ENCODE data around the gene TNRC18.
"Not testable (repeated sequence)": the region's sequence is repeated elsewhere in the genome, so short reads cannot be mapped to it uniquely, and the experiment has no call there.

Gene TNRC18, protein sequence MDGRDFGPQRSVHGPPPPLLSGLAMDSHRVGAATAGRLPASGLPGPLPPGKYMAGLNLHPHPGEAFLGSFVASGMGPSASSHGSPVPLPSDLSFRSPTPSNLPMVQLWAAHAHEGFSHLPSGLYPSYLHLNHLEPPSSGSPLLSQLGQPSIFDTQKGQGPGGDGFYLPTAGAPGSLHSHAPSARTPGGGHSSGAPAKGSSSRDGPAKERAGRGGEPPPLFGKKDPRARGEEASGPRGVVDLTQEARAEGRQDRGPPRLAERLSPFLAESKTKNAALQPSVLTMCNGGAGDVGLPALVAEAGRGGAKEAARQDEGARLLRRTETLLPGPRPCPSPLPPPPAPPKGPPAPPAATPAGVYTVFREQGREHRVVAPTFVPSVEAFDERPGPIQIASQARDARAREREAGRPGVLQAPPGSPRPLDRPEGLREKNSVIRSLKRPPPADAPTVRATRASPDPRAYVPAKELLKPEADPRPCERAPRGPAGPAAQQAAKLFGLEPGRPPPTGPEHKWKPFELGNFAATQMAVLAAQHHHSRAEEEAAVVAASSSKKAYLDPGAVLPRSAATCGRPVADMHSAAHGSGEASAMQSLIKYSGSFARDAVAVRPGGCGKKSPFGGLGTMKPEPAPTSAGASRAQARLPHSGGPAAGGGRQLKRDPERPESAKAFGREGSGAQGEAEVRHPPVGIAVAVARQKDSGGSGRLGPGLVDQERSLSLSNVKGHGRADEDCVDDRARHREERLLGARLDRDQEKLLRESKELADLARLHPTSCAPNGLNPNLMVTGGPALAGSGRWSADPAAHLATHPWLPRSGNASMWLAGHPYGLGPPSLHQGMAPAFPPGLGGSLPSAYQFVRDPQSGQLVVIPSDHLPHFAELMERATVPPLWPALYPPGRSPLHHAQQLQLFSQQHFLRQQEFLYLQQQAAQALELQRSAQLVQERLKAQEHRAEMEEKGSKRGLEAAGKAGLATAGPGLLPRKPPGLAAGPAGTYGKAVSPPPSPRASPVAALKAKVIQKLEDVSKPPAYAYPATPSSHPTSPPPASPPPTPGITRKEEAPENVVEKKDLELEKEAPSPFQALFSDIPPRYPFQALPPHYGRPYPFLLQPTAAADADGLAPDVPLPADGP (N-terminal part only)

DNA sequence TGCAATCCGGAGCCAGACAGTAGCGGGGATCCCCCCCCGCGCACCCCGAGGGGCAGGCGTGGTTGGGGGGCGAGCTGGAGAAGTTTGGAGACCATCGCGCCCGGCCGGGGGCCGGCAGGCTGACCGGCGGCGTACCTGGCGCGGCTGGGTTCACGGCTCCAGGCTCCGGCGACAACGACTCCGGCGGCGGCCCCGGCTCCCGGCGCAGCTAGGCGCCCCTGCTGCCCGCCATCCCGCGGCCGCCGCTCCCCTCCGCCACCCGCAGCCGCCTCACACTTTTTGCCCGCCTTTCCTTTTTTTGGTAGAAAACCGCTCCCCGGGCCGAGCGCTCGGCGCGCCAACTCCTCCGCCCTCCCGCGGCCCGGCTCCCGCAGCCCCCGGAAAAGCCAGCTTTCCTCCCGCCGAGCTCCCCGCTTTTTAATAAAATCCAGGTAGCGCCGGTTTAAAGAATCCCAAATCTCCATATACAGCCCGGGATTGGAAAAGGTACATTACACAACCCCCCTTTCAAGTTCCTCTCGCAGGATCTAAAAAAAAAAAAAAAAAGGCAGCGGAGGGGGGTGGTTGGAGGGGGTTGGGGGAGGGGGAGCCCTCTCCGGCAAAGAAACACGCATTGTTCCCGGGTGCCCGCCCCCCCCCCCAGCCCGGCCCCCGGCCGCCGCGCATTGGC is at the start of gene TNRC18:
TNRC18 (minus strand) TSS at position 529 of the 670 bp plus-strand sequence. CDS start 2,588 bp downstream, outside the sequence.
- no peak for DNase-seq

DNA sequence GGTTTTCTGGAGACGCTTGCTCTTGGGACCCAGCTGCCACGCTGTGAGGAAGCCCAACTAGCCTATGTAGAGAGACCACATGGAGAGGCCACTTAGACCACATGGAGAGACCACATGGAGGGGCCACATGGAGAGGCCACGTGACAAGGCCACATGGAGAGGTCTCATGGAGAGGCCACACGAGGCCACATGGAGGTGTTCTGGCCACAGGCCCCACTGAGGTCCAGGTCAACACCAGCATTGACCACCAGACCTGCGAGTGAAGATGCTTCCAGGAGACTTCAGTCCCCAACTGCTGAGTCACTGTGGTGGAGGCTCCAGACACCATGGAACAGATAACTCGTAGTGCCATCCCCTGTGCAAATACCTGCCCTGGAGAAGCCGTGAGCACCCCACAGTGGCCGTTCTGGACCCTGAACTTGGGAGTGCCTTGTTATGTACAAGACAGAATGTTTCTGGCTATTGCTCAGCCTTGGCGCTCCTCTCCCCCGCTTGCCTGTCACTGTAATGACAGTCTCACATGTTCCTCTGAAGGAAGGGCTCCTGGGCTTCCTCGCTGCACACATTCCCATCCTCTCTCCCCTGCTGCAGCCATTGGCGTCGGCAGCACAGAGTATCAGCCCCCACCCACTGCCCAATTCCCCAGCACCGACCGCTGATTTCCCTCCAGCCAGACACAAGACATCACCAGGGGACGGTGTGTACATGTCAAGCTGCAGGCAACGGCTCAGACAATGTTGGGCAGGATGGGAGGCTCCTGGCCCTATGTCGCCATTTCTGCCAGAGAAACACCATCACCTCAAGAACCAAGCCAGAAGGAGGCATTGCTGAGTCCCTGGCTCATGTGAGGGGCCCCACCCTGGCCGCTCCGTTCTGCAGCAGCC is 49.0 kb upstream of the TNRC18 start:
- no peak for DNase-seq

DNA sequence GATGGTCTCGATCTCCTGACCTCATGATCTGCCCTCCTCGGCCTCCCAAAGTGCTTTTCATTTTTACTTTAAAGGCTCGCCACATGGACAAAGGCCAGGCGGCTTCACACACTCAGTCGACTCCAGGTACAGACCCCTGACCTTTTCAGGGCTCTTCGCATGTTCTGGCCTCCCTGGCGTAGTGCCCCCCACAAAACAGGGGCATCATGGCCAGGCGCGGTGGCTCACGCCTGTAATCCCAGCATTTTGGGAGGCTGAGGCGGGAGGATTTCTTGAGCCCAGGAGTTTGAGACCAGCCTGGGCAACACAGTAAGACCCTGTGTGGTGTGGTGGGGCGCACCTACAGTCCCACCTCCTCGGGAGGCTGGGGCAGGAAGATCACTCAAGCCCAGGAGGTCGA is 48.0 kb upstream of the TNRC18 start:
- DNase-seq, result not testable (repeated sequence)

DNA sequence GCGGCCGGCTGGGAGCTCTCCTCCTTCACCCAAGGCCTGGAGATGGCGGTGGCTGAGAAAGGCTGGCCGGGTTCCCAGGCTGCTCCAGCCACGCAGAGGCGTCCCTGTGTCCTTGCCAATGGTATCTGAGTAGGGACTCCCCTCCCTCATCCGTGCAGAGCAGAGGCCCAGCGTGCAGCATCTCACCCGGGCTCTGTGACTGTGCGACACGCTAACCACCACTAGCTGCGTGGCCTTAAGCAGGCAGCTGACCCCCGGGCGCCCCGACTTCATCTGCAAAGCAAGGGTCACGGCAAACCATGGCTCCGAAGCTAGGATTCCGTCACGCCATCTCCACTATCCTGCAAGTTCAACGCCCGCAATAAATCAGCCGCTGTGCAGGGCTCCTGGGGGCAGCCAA is 47.2 kb upstream of the TNRC18 start:
- DNase-seq, result no peak

DNA sequence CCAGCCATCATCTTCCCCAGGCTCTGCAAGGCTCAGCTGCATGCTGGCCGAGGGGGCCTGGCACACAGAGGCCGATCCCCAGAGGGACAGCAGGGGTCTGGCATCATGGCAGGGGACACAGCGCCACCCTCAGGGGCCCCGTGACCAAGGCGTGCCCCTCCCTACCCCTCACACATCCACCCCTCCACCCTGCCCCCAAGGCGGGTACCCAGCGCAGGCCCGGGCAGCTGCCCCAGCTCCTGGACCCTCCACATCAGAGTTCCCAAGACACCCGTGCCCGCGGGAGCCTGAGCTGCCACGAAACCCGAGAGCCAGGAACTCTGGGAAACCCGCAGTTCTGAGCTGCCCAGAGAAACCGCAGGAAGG is 46.5 kb upstream of the TNRC18 start:
- DNase-seq, result no peak

DNA sequence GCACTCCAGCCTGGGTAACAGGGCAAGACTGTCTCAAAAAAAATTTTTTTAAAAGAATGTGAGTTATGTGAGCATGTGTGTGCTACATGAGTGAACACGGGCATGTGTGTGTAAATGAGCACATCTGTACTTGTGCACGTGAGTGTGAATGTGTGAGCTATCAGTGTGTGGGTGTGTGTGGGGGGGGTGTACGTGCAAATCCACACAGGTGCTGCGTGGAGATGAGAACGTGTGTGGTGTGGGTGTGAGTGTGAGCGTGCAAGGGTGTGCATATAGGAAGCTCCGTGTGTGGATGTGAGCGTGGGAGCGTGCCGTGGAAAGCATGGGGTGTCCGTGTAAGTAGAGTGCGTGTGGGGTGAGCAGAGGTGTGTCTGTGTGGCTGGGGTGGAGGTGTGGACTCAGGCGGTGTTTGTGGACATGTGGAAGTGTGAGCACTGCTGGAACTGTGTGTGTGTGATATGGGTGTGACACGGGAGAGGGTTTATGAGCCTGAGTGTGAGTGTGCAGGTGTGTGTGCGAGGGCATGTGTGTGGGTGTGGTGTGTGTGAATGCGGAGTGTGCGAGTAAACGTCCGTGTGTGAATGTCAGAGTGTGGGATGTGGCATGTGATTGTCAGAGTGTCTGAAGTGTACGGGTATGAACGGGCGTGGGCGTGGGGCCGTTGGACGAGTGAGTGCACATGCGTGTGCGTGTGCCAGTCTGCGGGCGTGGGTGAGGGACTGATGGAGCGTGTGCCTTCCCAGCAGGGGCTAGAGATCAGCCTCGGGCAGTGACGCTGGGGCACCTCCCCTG is 45.9 kb upstream of the TNRC18 start:
- DNase-seq, result no peak

DNA sequence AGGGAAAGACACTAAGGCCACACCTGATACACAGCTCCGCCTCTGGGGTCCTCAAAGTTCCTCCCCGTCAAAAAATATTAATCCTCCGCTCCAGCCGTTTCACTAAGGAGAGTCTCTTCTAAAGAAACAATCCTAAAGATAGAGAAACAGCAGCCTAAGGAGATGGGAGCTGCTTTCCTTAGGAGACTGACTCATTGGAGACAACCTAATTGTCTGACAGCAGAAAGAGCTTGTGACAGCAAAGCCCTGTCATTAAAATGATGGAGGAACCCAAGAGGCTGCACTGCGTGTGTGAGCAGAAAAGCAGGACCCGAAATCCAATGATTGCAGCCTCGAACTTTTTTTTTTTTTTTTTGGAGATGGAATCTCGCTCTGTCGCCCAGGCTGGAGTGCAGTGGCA is 44.0 kb upstream of the TNRC18 start:
- no peak for DNase-seq

DNA sequence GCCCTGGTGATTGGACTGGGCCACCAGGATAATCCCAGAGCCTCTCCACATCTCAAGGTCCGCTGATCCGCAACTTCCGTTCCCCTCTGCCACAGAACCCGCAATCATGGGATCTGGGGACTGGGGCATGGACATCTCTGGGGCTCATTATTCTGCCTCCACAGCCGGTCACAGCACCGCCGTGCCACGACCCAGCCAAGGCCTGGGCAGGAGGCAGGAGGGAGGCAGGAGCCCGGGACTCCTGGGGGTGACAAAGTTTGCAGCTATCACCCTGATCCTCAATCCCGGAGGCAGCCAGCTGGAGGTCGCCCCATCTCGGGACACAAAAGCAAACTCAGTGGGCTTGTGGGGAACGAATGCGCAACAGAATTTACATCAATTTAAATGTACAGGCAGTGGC is 42.9 kb upstream of the TNRC18 start:
- DNase-seq, result no peak

DNA sequence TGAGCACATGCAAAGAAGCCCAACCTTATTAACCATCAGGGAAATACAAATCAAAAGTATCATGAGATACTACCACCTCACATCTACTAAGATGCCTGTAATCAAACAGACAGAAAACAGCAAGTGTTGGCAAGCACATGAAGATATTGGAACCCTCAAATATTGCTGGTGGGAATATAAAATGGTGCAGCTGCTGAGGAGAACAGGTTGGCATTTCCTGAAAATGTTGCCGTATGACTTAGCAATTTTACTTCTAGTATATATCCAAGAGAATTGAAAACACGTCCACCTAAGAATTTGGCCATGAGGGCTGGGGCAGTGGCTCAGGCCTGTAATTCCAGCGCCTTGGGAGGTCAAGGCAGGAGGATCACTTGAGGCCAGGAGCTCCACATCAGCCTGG is 39.4 kb upstream of the TNRC18 start:
- no peak for DNase-seq

DNA sequence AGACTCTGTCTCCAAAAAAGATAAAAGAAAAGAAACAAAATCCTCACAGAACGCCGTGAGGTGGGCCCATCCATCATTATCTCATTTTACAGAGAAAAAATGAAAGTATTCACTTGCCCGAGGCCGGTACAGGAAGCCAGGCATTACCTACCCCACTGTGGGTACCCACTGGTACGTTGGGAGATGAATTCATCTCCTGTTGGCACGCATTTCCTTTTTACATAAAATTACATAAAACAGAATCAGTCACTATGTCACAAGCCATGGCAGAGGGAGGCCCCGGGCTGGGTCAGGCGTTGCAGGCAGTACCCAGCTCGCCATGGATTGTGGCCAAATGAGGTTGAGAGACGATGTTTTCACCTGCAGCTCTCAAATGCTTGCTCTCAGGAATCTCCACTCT is 38.6 kb upstream of the TNRC18 start:
- no peak for DNase-seq

DNA sequence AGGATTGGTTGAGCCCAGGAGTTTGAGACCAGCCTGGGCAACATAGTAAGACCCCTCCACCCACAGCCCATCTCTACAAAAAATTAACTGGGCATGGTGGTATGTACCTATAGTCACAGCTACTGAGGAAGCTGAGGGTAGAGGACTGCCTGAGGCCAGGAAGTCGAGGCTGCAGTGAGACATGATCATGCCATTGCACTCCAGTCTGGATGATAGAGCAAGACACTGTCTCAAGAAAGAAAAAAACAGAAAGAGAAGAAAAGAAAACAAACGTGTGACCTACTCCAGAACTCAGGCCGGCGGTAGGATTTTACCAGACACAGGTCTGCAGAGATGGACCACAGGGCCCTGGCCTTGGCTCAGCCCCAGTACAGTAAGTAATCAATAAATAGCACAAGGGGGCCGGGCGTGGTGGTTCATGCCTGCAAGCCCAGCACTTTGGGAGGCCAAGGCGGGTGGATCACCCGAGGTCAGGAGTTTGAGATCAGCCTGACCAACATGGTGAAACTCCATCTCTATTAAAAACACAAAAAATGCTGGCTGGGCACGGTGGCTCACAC is 35.4 kb upstream of the TNRC18 start:
- DNase-seq, result no peak

DNA sequence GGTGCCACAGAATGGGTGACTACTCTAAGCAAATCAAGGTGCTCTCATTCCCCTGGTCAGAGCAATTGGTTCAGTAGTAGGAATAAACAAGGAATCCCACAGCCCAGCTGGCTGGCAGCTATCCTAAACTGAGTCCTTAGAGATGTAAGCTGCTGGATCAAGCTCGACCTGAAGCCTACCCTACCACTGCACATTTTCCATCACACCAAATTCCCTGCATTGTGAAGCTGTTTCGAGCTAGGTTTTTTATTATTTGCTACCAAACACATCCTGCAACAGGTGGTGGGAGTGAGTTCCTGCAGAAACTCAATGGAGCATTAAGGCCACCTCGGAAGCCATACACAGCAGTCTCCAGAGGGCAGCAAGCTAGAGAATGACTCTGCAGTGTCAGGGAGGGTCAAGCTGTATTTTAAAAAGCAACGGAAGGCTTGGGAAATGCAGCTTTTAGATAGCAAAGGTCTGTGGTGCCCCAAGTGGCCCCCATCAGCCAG is 33.7 kb upstream of the TNRC18 start:
- DNase-seq, result no peak

DNA sequence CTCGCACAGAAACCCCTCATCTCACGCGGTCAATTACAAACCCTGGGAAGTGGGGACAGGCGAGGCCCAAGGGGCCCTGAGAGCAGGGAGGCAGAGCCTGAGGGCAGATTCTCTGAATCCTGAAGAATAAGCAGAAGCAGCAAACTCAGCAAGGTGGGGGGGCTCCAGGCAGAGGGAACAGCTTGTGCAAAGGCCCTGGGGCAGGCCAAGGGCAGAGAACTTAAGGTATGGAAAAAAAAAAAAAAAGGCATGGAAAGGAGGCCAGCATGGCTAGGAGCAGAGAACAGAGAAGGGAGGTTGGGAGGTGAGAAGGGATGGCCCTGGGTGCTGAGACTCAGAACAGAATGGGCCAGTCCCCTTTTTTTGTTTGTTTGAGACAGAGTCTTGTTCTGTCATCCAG is 32.8 kb upstream of the TNRC18 start:
- DNase-seq, result no peak

DNA sequence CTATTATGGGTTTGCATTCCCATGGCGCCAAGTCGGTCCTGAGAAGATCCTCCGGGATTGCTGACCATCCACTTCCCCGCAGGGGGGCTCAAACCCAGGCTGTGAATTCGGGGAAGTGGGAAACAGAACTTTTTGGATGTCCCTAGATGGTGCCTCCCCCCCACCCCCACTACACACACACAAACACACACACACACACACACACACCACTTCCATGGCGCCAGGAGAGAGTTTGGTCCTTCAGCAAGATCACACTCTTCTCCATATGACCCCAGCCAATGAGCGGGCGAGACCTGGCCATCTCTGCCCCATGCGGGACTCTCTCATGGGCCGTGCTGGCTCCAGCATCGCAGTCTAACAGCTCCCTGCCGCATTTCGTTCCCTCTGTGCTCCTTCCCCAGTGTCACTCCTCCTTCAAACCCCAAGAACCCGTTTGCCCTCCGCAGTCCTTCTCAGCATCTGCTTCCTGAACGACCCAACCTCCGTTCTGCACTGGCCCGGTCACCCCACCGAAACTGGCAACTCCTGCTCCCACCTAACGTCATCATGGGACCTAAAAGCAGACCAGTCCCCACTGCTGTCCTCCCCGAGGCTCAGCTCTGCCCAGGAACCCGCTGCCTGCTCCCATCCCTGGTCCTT is 32.1 kb upstream of the TNRC18 start:
- no peak for DNase-seq

DNA sequence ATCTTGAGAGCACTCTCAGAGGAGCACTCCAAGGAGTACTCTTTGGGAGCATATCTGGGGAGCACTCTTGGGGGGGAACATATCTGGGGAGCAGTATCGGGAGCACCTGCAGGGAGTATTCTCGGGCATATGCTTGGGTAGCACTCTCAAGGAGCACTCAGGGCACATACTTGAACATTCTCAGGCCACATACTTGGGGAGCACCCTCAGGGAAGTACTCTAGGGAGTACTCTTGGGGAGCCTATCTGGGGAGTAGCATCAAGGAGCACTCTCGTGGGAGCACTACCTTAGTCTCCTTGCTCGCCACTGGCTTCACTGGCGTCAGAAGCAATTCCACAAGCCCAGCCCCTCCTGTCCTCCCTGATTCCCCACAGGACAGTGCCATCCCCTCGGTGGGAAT is 31.5 kb upstream of the TNRC18 start:
- DNase-seq, result no peak

DNA sequence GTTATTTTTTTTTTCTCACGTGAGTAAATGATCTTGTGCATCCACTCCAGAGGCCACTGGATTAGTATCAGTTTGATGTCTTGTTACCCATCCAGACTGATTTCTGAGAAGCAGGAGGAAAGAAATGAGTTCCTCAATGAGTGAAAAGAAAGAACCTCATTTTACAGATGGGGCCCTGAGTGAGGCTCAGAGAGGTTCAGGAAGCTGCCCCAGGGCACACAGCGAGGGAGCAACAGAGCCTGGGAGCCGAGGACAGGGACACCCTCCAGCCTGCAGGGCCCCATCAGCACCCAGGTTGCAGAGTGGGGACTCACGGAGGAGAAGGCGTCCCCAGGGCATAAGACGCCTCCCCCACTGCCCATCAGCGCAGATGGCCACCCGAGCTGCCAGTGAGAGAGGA is 30.9 kb upstream of the TNRC18 start:
- no peak for DNase-seq

DNA sequence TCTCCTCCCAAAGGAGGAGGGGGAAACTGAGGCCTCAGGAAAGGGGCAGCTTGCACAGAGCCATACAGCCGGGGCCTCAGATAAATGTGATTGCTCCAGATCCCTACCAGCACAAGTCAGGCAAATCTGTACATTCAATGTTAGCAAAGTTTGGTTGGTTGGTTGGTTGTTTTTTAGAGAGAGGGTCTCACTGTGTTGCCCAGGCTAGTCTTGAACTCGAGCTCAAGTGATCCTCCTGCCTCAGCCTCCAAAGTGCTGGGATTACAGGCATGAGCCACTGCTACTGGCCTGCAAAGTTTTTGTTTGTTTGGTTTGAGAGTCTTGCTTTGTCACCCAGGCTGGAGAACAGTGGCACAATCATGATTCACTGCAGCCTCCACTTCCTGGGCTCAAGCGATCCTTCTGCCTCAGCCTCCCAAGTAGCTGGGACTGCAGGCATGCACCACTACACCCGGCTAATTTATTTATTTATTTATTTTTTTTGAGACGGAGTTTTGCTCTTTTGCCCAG is 30.0 kb upstream of the TNRC18 start:
- DNase-seq, result no peak

DNA sequence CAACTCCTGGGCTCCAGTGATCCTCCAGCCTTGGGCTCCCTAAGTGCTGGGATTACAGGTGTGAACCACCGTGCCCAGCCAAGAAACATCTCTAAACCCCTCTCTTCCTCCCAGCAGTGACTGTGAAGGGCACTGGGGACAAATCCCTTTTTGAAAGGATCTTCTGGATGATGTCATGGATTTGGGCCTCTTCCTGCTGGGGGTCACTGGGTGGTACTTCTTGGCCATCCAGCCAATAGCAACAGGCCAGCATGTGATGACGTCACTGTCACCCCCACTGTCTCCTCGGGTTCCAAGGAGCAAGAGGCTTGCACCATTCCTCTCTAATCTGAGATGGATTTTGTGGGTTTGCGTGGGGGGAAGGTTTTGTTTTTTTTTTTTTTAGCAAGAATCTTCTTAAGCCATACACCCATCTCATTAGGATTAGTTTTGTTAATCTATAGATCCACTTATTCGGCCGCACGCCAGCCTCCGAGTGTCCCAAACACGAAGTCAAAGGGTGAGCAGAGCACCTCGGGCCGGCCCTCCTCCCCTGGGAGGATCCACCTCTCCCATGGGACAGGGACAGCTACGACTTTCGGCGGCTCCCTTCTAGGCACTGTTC is 29.4 kb upstream of the TNRC18 start:
- no peak for DNase-seq

DNA sequence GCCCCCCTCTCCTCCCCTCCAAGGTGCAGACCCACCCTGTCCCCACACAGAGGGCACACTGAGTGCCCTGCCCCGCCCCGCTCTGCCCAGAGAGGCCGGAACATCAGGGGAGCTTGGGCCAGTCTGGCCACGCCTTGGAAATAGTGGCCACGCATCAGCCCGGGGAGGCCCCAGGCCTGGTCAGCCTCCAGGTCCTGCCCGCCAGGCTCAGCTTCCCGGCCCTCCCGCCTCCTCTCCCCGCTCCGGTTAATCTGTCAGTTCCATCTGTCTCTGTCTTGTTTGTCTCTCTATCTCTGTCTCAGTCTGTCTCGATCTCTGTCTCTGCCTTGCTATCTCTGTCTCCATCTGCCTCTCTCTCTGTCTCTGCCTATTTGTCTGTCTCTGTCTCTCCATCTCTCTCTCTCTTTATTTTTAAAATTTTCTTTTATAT is 28.9 kb upstream of the TNRC18 start:
- no peak for DNase-seq
